NCI-H146 (cell line): ENCODE data around the gene FOXQ1.

Experiments
- DNase-seq: peaks from one replicate; lab custom pipeline; 2025; lab: John Stamatoyannopoulos, UW

Gene FOXQ1, protein sequence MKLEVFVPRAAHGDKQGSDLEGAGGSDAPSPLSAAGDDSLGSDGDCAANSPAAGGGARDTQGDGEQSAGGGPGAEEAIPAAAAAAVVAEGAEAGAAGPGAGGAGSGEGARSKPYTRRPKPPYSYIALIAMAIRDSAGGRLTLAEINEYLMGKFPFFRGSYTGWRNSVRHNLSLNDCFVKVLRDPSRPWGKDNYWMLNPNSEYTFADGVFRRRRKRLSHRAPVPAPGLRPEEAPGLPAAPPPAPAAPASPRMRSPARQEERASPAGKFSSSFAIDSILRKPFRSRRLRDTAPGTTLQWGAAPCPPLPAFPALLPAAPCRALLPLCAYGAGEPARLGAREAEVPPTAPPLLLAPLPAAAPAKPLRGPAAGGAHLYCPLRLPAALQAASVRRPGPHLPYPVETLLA

DNA sequence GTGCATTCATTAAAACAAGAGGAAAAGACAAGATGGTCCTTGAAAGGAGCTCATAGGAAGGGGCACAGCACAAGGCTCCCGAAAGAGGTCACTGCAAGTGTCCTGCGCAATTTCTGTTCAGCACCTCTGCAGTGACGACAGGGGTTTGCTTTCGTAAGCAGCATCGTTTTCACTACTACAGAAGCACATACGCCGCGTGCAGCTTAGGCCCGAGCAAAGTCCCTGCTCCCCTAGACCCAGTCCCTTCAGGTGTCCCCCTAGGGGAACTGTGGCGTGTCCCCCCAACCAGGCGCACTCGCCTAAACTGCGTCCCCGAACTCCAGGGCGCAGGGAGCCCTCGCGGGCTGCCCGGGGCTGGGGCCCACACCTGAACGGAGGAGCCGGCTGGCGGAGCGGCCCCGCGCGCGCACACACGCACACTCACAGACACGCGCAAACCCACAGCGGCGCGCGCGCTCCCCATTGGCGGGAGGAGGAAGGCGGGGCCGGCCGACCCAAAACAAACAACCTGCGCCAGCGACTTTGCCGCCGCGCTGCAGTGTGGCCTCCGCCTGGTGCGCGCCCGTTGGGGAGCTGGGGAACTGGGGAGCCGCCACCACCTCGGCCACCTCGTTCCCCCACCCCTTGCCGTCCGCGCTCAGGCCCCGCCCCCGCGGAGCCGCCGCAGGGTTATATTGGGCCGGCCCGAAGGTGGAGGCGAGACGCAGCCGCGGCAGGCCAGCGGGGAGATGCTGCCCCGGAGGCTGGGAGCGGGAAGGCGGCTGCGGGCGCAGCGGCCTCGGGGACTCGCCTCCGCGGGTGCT, at the start of gene FOXQ1:
Gene FOXQ1, plus strand, starts transcription at position 699 of the 803 bp plus-strand sequence. CDS start 607 bp downstream, outside the sequence.
- no peak for DNase-seq

DNA sequence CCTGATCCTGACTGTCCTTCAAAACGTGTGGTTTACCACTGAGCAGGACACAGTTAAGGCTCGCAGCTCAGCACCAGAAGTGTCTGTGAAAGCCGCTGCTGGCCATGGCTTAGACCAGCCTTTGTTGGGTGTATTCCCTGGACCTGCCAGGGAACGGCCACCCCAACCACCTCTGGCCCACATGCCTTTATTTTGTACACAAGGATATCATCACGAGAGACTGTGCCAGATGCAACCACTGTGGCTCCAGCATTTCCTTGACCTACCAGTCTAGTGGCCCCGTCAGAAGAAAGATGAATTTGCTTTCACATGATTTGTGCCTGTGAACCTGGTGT, 49.2 kb upstream of the FOXQ1 start:
- DNase-seq: no peak

DNA sequence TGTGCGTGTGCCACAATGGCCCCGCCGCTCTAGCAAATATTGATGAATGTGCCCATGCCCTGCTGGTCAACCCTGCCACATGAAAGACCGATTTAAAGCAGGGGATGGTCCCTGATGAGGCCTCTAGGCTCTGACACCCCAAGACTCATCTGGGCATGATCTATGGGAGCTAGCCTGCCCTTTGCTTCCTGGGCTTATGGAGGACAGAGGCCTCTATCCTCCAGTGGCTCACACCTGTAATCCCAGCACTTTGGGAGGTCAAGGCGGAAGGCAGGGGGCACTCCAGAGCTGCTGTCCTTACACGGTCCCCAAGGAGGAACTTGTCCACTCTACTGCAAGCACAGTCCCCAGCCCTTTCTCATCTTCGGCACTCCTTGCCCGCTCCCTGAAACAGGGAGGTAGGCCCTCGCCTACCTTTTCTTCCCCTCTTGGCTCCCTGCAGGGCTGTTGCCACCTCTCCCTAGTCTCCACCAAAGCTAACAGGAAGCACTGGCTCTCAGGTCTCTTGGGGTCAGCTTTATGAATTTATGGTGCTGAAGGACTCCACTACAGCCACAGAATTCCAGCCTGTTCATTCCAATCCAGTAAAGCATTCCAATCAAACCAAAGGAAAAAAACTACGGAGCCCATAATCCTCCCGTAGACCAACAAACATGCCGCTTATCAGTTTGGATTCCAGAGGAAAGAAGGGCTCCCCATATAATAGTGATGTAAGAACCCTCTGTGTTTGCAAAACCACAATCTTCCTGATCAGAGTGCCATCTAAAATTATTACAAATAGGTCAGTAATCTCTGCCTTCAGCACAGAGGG, 48.7 kb upstream of the FOXQ1 start:
- DNase-seq: no peak

DNA sequence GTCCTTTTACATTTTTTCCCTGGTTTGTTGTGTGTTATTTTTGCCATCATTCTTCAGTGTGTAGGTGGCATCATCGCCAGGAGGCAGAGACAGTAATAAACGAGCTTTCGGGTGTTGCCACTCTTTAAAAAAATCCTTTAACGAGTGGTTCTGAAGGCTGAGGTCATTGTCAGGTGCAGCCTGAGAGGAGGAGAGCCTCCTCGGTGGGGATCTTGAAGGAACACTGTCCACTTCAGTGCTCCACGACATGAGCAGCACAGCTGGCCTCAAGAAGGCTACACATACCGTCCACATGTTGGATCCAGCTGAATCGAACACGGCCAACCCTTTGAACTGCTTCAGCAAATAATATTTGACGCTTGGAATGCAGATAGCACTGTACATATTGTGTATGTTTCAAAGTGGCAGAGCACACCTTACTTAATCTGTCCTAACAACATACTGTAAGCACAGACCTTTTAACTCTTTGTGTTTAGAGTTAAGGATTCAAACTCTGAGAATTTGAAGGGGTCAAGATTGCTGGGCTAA, 48.0 kb upstream of the FOXQ1 start:
- DNase-seq: no peak

DNA sequence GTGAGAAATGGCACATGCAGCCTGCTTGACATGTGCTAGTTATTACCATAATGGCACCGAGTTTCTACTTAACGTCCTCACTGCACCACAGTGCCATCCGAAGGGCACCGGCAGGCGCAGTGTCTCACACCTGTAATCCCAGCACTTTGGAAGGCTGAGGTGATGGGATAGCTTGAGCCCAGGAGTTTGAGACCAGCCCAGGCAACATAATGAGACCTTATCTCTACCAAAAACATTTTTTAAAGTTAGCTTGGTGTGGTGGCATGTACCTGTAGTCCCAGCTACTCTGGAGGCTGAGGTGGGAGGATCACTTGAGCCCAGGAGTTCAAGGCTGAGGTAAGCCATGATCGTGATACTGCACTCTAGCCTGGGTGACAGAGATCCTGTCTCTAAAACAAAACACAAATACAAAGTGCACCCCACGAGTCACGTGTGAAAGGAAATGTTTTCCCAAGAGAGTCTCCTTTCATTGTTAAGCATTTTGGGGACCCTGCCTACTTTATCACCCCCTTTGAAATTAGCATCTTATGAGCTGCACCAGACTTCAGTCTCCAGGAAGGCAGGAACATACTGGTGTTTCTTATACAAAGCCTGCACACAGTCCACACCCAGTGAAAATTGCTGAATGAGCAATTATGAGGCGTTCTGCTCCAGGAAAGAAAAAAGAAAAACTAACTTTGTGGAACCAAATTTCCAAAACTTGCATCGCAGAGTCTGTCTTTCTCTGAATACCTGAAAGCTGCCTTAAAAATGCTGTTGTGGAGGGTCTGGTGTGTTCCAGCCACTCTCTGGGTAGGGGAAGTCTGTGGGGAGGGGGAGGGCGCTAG, 47.1 kb upstream of the FOXQ1 start:
- DNase-seq: no peak

DNA sequence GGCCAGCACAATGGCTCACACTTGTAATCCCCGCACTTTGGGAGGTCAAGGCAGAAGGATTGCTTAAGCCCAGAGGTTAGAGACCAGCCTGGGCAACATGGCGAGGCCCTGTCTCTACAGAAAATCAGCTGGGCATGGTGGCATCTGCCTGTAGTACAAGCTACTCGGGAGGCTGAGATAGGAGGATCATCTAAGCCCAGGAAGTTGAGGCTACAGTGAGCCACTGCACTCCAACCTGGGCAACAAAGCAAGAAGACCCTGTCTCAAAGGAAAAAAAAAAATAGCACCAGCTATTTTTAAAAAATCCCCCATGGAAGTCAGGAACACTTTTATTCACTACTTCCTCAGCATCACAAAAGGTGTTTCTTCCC, 45.2 kb upstream of the FOXQ1 start:
- DNase-seq: no peak

DNA sequence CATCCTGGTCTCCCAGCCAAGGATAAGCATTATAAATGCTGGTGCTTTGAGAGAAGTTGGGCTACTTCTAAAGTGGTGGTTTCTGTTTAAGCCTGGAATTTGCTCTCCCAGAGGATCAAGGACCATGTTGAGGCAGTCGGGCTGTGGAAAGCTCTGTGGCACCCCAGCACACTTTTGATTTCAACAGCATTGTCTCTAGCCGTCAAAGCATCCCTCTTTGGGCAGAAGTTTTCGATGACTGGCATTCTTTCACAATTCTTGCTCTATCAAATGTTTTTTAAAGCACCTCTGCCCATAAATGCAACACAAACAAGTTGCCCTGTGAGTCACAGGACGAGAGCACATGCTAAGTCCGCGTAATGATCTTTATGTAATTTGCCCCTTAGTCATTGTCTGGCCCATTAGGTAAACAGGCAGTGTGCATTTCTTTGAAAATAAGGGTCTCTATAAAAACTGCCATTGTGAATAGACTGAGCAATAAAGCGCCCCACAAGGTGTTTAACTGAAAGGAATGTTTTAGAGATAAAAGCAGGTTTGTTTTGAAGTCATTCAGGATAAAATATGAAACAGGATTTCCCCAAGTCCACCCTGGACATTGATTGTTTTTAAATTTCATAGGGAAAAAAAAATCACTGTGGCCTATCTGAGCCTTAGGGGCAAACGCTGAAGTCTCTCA, 44.7 kb upstream of the FOXQ1 start:
- no peak for DNase-seq

DNA sequence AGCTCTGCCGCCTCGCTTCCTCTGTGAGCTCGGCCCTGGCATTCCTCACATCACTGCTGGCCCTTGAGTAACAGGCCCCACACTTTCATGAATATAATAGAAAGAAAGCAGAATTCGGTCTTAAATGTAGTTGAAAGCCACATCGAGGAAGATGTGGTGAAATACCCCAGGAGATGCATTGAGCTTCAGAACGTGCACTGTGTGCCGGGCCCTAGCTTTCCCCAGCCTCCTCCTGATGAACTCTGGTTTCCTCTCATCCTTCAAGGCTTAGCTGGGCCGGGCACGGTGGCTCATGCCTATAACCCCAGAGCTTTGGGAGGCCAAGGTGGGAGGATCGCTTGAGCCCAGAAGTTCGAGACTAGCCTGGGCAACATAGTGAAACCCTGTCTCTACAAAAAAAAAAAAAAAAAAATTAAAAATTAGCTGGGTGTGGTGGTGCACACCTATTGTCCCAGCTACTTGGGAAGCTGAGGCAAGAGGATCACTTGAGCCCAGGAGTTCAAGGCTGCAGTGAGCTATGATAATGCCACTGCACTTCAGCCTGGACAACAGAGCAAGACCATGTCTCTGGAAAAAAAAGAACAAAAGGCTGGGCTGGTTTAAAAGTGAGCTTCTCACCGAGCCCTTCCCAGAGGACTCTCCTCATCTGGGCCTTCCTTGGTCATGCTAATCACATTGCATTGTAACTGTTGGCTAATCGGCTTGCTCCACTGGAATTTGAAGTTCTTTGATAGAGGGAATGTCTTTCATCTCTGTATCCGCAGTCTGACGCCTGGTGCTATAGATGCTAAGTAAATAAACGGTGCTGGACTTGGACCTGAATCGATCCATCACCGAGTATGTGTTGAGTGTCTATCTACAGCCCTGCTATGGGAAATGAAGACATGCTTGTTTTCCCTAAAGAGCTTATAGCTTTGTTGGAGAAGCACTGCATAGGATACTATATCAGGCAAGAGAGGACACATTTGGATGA, 43.8 kb upstream of the FOXQ1 start:
- no peak for DNase-seq

DNA sequence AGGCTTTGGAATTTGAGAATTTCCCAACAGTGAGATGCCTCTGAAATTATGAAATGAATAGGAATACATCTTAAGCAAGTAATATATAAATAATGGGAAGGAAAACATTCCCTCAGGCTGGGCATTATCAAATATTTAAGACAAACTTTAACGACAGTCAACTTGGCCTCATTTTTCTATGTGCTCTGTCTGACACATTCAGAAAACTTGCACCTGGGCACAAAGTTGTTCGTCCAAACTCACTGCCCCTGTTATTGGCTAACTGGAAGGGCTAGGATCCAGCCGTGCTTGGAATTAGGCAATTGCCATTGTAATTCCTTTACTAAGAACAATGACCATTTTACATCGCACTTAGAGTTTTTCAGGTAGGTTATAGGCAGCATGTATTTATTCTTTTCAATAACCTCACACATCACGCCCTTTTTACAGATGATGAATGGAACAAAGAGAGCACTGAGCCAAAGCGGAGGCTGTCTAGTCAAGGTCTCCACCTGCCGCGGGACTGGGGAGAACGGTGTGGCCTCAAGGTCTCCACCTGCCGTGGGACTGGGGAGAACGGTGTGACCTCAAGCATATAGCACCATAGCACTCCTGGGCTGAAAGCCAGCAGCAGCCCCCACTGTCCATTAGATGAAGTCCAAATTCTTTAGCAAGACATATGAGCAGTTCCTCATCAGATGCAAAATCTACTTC, 40.7 kb upstream of the FOXQ1 start:
- DNase-seq: no peak

DNA sequence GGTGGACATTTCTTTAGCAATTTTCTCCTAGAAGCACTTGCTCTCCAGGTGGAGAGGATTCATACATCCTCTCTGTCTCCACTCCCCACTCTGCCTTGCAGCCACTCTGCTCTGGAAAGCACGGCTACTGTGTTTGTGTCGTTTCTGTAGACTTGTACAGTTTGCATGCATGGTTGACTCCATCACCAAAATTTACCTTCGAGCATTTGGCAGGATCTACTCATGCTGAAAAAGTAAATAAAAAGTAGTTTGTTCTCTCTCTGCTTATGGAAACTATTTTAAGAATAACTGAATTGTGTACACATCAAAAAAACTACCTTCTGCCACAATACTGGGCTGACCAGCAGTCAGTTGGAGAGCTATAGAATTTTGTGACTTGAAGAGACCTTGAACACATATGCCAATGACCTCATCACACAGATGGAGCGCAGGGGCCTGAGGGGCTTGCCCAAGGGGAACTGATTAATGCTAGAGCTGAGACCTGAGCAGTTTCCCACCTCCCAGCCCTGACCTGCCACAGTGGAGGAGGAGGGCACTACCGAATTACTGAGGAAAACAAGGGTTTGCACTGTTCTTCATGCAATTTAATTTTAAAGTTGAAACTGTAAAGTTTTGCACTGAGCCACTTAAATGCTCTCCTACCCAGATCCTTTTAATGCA, 33.7 kb upstream of the FOXQ1 start:
- no peak for DNase-seq

DNA sequence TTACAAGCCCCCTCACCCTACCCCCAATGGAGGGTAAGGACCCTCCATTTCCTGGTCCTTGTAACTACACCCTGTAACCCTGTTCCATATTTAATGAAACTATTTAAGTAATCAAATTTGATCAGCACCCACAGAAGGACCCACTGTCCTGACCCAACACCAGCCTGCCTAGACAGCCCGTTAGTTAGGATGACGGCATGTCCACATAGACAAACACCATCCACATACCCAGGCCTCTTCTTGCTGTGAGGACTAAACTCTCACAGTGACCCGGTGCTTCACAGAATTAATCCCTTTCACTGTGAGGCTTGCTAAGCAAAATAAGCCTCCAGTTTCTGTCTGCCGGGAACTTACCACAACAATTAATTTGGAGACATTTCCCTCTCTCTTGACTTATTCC, 32.8 kb upstream of the FOXQ1 start:
- no peak for DNase-seq

DNA sequence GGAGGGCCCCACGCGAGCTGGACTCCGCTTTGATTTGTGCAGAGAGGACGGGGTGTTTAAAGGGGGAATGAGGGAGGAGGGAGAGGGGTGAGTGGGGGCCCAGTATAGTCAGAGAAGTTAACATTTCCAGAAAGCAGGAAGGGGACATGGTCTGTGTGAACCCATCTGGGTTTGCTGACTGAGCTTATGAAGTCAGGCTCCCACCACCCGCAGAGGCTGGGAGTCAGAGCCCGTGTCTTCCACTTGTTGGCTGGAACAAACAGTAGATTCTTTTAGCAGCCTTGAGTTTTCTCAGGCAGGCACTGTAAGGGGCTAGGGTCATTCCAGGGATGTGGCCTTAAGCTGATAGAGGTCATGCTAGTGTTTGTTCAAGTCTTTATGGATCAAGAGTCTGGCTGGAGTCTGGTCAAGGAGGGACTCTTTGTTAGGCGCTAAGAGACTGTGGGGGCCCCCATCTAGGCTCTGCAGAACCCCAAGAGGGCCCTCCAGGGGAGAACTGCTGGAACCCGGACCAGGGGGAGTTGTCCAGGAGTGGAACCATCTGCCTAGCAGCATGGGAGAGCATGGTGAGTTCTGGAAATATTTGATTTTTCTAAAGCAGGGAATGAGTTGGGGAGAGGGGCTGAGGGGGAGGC, 31.1 kb upstream of the FOXQ1 start:
- no peak for DNase-seq

DNA sequence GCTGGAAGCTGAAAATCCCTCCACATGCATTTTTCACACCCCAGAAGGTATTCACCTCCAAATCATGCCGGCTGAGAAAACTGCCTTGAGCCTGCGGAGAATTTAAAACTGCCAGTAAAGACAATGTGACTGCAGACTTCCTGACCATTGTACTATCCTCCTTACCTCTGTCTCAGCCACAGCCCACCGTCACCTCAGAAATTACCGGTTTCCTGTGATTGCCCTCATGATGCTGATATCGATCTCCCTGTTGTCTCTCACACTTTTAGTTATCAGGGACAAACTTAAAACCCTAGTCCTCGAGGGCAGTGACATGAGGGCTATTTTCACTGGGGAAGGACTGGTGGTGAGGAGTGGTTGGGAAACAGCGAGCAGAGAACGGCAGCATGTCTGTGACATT, 30.2 kb upstream of the FOXQ1 start:
- no peak for DNase-seq

DNA sequence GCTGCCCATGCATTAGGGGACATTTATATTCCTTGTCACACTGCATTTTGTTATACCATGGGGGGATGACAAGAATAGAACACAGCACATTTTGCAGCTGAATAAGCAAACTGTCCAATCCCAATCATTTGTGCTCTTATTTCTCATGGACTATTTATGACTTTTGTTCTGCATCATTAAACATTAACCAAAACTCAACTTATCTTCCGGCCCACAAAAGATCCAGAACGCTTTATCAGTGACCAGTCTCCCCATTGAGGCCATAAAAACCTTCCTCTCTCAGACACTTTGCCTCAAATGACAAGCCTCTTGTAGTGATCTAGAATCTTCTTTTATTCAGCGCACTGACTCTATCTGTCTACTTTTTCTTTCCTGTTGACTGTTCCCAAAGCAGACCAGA, 28.4 kb upstream of the FOXQ1 start:
- DNase-seq: no peak

DNA sequence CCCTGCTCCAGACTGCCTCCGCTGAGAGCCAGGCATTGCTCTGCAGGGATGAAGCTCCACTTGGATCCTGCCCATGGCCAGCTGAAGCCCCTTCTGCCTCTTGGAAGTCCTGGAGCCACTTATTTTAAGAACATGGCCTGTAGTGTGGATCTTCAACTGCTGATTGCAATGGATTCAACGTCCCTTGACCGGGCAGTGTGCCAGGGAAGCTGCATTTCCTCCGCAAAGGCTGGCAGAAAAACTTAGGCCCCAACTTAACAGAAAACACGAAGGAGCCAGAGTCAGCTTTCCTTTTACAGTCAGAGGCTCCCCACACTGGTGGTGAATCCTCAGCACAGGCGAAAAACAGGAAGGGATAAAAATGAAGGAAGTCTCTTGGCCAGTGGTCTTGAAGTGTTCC, 26.3 kb upstream of the FOXQ1 start:
- no peak for DNase-seq

DNA sequence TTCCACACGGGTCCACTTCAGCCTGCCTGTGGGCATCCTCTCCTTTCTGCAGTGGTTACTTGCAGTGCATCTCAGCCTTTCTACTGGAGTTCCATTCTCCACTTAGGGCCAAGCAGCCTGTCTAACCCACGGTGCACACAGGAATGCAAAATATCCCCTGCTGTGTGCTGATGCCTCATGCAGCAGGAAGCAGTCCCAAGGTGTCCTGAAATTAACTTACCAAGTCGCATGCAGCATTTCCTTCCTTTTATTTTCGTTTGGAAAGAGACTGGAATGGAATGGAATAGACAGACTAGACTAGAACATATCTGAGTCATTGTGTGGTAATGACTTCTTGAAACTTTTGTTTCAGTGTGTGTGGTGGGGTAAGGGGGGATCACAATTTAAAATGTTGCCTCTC, 25.9 kb upstream of the FOXQ1 start:
- DNase-seq: no peak

DNA sequence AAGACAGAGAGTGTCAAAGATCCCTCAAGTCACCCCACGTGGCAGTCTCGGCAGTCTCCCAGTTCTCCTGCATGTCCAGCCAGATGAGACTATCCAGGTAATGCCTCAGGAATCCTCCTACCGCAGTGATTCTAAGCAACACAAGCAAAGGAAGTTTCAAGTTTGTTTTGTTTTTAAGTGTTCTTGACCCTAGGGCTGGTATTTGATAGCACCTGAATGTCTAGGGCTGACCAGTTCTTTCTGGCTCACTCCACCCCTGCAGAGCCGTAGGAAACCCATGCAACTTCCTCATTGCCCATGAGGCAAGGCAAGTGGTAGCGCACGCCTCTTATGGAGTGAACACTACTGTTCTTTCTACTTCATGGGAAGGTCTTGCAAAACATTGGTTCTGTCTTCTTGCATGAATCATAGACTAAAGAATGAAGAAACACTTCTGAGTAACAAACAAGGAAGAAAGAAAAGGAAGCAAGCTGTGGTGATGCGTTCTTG, 24.8 kb upstream of the FOXQ1 start:
- no peak for DNase-seq

DNA sequence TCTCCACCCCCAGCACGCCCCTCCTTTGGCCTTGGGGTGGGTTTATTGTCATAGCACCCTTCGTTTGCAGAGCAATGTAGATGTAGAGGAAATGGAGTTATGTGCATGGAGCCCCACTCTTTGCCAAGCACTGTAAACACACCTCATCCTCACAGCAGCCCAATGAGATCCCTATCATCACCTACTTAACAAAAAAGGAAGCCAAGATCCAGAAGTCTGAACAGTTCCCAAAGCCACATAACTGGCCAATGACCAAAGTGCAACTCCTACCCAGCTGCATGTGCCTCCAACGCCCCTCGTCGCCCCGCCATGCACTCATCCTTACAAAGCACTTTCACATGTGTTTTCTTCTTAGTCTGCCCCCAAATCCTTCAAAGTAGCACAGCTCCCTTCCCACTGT, 21.8 kb upstream of the FOXQ1 start:
- no peak for DNase-seq
